C4-2B (cell line): ENCODE results near the gene BET1L.

Source experiments
- CTCF ChIP-seq: fragments of 450-650 bp; conservative IDR thresholded peaks from 2 replicates; pipeline ENCODE4 v1.5.1; 2017; ENCODE audit warnings: mild to moderate bottlenecking
- ZFX ChIP-seq: fragments of 450-650 bp; IDR thresholded peaks from 2 replicates; pipeline ENCODE4 v1.6.1; 2017

GRCh38 chr11:211295-211694 is 4.1 kb upstream of the BET1L start:
- no peak for TF ChIP-seq CTCF
- no peak for TF ChIP-seq ZFX
